Heart left ventricle (tissue), 13 donors: ENCODE results near the gene SRPRB.

Experiments used
- CTCF ChIP-seq, 12 donors: fragments of 200-600 bp; sonication (generic) in 4 of 12; IDR thresholded peaks; one replicate each; pipeline versions ENCODE4 v1.5.0 to v1.8.0; 2018 to 2022; ENCODE audit warnings: antibody characterized with exemption in 12 of 12, mild to moderate bottlenecking in 5 of 12
- POLR2A ChIP-seq, 2 donors: fragments of 450-650 bp; IDR thresholded peaks; one replicate each; pipeline ENCODE4 v1.6.1; 2017; ENCODE audit warnings: antibody characterized with exemption in 2 of 2, mild to moderate bottlenecking in 2 of 2, moderate library complexity in 2 of 2
- donor health status: ischemic (EF 13 %, LVEDD 7.1; RV severe dilation, severe dysfunction).
- donor health status: DM: no; HTN: yes; CAD: no.
- donor health status: DM: no; HTN: no; CAD: no.
- donor health status: ischemic (EF 25% LVEDD 6.9; RV normal size, moderate dysfunction).
- donor health status: ischemic (EF 25% LVEDD 5.7; RV mildly dilated, moderate dysfunction).
- donor health status: ischemic (EF 35%, LVEDD 5.7; RV mildly dilated, moderate dysfunction).
- donor health status: nonischemic (EF 11% LVEDD 7.7; RV severe dilation, severe dysfunction).
- donor health status: DM: yes; HTN: yes; CAD: no.
- donor health status: PGD.
- donor health status: ischemic (EF 29% LVEDD 5.4; RV normal size, mild dysfunction).
- donor health status: nonischemic (EF 23%, LVEDD 6.1; RV moderate dilation, normal function).

- TF ChIP-seq CTCF (IDR thresholded peaks at IDR 0.05), result no peak
- no peak for TF ChIP-seq POLR2A (IDR thresholded peaks at IDR 0.05)
Measured at GRCh38 chr3:133760916-133761315, 44.7 kb upstream of the SRPRB start.
